ENCODE results near the gene SSTR3. TPM values are rescaled to one million over a fixed set of nuclear protein-coding genes. Genes with fewer than 3 reads are reported as not detected.
A peak's percentile ranks its signal among the peaks of the same experiment; 100 is the strongest.

SSTR3 gene
- total and polyA plus RNA-seq, 11 donors = 0.07 TPM; not detected in 10

- TF ChIP-seq POLR2A (IDR thresholded peaks at IDR 0.05) (no peak), CTCF (IDR thresholded peaks at IDR 0.05) (no peak)
- no peak overlapping the region for H3K4me3 ChIP-seq
- DNase-seq = peak in 3 of 5 donors; percentile 10 to 34 (median 12)
- H3K9me3 ChIP-seq = no peaks in the 10 kb centered on the region
- intact Hi-C loops (cut with DNase I) = loop anchor here in 3 of 10 donors (2.0 to 10.0 kb wide), 4 partner anchors 29 to 385 kb away; no protein-coding TSS in a partner anchor
- 86 to 96% (median 91%) methylated on average over 10 of the region's 10 CpGs for WGBS, 4 donors
- peaks cover 0 to 33% (median 12%) of the 10 kb centered on the region in 12 donors for H3K4me1 ChIP-seq
- no peak overlapping the region for H3K27ac ChIP-seq
- ATAC-seq = no peak
- H3K36me3 ChIP-seq = no peaks in the 10 kb centered on the region
- no peaks in the 10 kb centered on the region for H3K27me3 ChIP-seq
Observed at GRCh38 chr22:37169947-37170688, 42.2 kb downstream of the SSTR3 start.

- intact Hi-C loops (cut with DNase I) = loop anchor here in 3 of 10 donors (2.0 to 10.0 kb wide), 4 partner anchors 29 to 385 kb away; no protein-coding TSS in a partner anchor
- H3K4me3 ChIP-seq = no peak overlapping the region
- H3K27me3 ChIP-seq = no peaks in the 10 kb centered on the region
- WGBS, 4 donors = 82 to 91% (median 86%) methylated on average over 8 of the region's 8 CpGs
- H3K9me3 ChIP-seq = no peaks in the 10 kb centered on the region
- no peaks in the 10 kb centered on the region for H3K36me3 ChIP-seq
- ATAC-seq = no peak
- H3K4me1 ChIP-seq = peaks cover 0 to 30% (median 12%) of the 10 kb centered on the region in 12 donors
- TF ChIP-seq POLR2A (IDR thresholded peaks at IDR 0.05) (no peak), CTCF (IDR thresholded peaks at IDR 0.05) (no peak)
- no peak overlapping the region for H3K27ac ChIP-seq
- DNase-seq = peak in 2 of 5 donors; percentile 6 to 8
Observed at GRCh38 chr22:37169406-37169805, 42.9 kb downstream of the SSTR3 start.

GRCh38 chr22:37167981-37168647 lies 44.2 kb downstream of the SSTR3 start:
- WGBS, 4 donors = 45 to 68% (median 54%) methylated on average over 8 of the region's 8 CpGs
- Histone ChIP-seq H3K27ac (peak overlapping the region in 1 of 12 donors; percentile 9), H3K9me3 (no peaks in the 10 kb centered on the region), H3K27me3 (peaks cover 0 to under 1% (median 0%) of the 10 kb centered on the region in 9 donors), H3K36me3 (no peaks in the 10 kb centered on the region), H3K4me1 (peaks cover 0 to 23% (median 13%) of the 10 kb centered on the region in 12 donors), H3K4me3 (peak overlapping the region in 1 of 12 donors; percentile 12)
- intact Hi-C loops (cut with DNase I) = loop anchor here in 3 of 10 donors (2.0 to 10.0 kb wide), 4 partner anchors 31 to 383 kb away; no protein-coding TSS in a partner anchor
- DNase-seq = peak in 1 of 5 donors; percentile 20
- ATAC-seq = peak in 1 of 4 donors; percentile 23
- TF ChIP-seq CTCF (IDR thresholded peaks at IDR 0.05) (no peak), POLR2A (IDR thresholded peaks at IDR 0.05) (no peak)
